ENCODE data around the gene TMEM178B. TPM values are rescaled to one million over a fixed set of nuclear protein-coding genes. Genes with fewer than 3 reads are reported as not detected.

TMEM178B gene
- polyA plus RNA-seq, 1 experiment, result 0.01 TPM

DNA sequence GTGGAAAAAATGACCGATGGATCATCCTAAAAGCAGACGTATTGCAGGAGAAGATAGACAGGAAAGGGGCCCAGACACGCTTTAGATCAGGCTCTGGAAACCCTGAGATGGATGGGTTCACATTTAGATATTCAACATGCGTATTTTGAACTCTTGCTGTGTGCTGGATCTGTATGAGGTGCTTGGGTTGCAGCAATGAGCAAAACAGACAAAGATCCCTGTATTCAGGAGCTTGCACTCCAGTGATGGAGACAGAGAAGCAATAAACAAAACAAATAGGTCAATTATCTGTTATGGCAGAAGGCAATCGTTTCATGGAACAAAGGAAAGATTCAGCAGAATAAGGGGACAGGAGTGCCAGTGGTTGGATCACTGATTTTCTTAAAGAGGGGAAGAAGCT lies 275.5 kb downstream of the TMEM178B start:
- Histone ChIP-seq H3K4me3 (ENCODE audit: low read depth, low read length) (no peak overlapping the region), H3K27ac (ENCODE audit: low read depth, low read length) (no peak overlapping the region), H3K9me3 (ENCODE audit: control insufficient read depth, insufficient read depth, low read length) (peaks cover 8% of the 10 kb centered on the region), H3K27me3 (ENCODE audit: control insufficient read depth, insufficient read depth, low read length) (no peaks in the 10 kb centered on the region)
- TF ChIP-seq CTCF (IDR thresholded peaks at IDR 0.05; ENCODE audit: low read depth, low read length), result no peak
- POLR2A ChIA-PET, result no interaction called here
- no peak for DNase-seq (ENCODE audit: low read depth, low spot score)
- CTCF ChIA-PET, result no interaction called here

GRCh38 chr7:141349804-141350203 lies 275.9 kb downstream of the TMEM178B start:
- TF ChIP-seq CTCF (IDR thresholded peaks at IDR 0.05; ENCODE audit: low read depth, low read length), result no peak
- no peak for DNase-seq (ENCODE audit: low read depth, low spot score)
- Histone ChIP-seq H3K4me3 (ENCODE audit: low read depth, low read length) (no peak overlapping the region), H3K27ac (ENCODE audit: low read depth, low read length) (no peak overlapping the region), H3K27me3 (ENCODE audit: control insufficient read depth, insufficient read depth, low read length) (no peaks in the 10 kb centered on the region), H3K9me3 (ENCODE audit: control insufficient read depth, insufficient read depth, low read length) (peaks cover 8% of the 10 kb centered on the region)
- CTCF ChIA-PET, result no interaction called here
- POLR2A ChIA-PET, result no interaction called here

DNA sequence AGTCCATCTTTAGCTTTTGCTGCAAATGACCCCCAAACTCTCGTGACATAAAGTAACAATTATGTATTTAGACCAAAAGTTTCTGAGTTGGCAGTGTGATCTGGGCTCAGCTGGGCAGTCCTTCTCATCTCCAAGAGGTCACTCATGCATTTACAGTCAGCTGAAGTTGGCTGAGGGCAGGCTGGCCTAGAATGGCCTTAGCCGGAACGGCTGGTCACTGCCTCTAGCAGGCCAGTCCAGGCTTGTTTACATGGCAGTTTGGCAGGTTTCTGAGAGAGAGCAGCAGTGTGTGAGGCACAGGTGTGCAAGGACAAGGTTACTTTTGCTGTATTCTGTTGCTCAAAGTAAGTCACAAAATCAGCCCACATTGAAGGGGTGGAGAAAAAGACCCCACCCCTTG lies 277.3 kb downstream of the TMEM178B start:
- DNase-seq (ENCODE audit: low read depth, low spot score), result no peak
- Histone ChIP-seq H3K9me3 (ENCODE audit: control insufficient read depth, insufficient read depth, low read length) (peaks cover 8% of the 10 kb centered on the region), H3K4me3 (ENCODE audit: low read depth, low read length) (no peak overlapping the region), H3K27me3 (ENCODE audit: control insufficient read depth, insufficient read depth, low read length) (no peaks in the 10 kb centered on the region), H3K27ac (ENCODE audit: low read depth, low read length) (no peak overlapping the region)
- POLR2A ChIA-PET, result no interaction called here
- CTCF ChIA-PET, result no interaction called here
- no peak for TF ChIP-seq CTCF (IDR thresholded peaks at IDR 0.05; ENCODE audit: low read depth, low read length)

DNA sequence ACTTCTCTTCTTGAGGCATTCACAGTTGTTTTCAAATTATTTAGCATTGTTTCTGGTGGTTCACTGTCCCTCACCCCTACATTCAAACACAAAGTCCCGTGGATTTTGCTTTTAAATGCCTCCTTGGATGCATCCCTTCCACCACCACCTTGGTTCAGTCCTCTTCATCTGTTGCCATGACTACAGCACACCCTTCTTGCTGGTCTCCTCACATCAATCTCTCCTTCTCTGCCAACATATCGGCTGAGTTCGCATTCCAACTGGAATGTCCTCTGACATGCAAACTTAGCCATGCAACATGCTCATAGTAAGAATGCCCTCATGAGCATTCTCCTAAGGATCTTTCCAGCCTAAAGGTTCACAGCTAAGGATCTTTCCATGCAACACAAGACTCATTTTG lies 279.1 kb downstream of the TMEM178B start:
- ChIA-PET CTCF (no interaction called here), POLR2A (no interaction called here)
- H3K4me3 ChIP-seq (ENCODE audit: low read depth, low read length), result no peak overlapping the region
- no peak overlapping the region for H3K27ac ChIP-seq (ENCODE audit: low read depth, low read length)
- H3K27me3 ChIP-seq (ENCODE audit: control insufficient read depth, insufficient read depth, low read length), result no peaks in the 10 kb centered on the region
- peaks cover 8% of the 10 kb centered on the region for H3K9me3 ChIP-seq (ENCODE audit: control insufficient read depth, insufficient read depth, low read length)
- no peak for TF ChIP-seq CTCF (IDR thresholded peaks at IDR 0.05; ENCODE audit: low read depth, low read length)
- no peak for DNase-seq (ENCODE audit: low read depth, low spot score)

GRCh38 chr7:141354251-141354650 lies 280.4 kb downstream of the TMEM178B start:
- CTCF ChIA-PET, result no interaction called here
- POLR2A ChIA-PET, result no interaction called here
- Histone ChIP-seq H3K27ac (ENCODE audit: low read depth, low read length) (no peak overlapping the region), H3K9me3 (ENCODE audit: control insufficient read depth, insufficient read depth, low read length) (peaks cover 8% of the 10 kb centered on the region), H3K4me3 (ENCODE audit: low read depth, low read length) (no peak overlapping the region), H3K27me3 (ENCODE audit: control insufficient read depth, insufficient read depth, low read length) (no peaks in the 10 kb centered on the region)
- TF ChIP-seq CTCF (IDR thresholded peaks at IDR 0.05; ENCODE audit: low read depth, low read length), result no peak
- DNase-seq (ENCODE audit: low read depth, low spot score), result no peak
